ENCODE measurements around the gene PDGFD. TPM values are rescaled to one million over a fixed set of nuclear protein-coding genes. Genes with fewer than 3 reads are reported as not detected.

Gene PDGFD
- total RNA-seq, 1 donor from 2014 or later: 17.2 TPM

DNA sequence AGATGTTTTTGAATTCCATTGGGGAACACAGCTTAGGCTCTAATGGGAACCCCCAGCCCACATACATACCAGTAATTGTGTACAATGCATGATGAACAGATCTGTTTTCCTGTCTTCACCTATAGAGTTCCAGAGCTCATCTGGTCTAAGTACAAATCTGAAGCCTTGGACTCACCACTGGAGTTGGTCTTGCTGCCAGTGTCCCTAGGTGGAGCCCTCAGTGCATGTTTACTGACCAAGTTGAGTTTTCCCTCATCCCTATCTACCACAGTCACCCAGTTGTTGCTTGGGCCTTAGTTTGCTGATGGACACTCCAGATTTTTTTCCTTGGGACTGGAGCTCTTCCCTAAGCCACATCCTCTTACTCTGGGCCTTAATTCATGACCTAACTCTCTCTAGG, 286.7 kb downstream of the PDGFD start:
- Mint-ChIP-seq H3K36me3 (ENCODE audit: low read depth, unreplicated experiment) (no peaks in the 10 kb centered on the region), H3K4me1 (ENCODE audit: unreplicated experiment) (no peaks in the 10 kb centered on the region), H3K9me3 (ENCODE audit: unreplicated experiment) (no peaks in the 10 kb centered on the region), H3K27me3 (ENCODE audit: unreplicated experiment) (no peaks in the 10 kb centered on the region), H3K4me3 (ENCODE audit: unreplicated experiment) (no peak overlapping the region), H3K27ac (ENCODE audit: unreplicated experiment) (no peak overlapping the region)
- DNase-seq (ENCODE audit: low spot score): no peak
- TF ChIP-seq, protein P1, sequence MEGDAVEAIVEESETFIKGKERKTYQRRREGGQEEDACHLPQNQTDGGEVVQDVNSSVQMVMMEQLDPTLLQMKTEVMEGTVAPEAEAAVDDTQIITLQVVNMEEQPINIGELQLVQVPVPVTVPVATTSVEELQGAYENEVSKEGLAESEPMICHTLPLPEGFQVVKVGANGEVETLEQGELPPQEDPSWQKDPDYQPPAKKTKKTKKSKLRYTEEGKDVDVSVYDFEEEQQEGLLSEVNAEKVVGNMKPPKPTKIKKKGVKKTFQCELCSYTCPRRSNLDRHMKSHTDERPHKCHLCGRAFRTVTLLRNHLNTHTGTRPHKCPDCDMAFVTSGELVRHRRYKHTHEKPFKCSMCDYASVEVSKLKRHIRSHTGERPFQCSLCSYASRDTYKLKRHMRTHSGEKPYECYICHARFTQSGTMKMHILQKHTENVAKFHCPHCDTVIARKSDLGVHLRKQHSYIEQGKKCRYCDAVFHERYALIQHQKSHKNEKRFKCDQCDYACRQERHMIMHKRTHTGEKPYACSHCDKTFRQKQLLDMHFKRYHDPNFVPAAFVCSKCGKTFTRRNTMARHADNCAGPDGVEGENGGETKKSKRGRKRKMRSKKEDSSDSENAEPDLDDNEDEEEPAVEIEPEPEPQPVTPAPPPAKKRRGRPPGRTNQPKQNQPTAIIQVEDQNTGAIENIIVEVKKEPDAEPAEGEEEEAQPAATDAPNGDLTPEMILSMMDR (IDR thresholded peaks at IDR 0.05; ENCODE audit: unreplicated experiment): no peak

DNA sequence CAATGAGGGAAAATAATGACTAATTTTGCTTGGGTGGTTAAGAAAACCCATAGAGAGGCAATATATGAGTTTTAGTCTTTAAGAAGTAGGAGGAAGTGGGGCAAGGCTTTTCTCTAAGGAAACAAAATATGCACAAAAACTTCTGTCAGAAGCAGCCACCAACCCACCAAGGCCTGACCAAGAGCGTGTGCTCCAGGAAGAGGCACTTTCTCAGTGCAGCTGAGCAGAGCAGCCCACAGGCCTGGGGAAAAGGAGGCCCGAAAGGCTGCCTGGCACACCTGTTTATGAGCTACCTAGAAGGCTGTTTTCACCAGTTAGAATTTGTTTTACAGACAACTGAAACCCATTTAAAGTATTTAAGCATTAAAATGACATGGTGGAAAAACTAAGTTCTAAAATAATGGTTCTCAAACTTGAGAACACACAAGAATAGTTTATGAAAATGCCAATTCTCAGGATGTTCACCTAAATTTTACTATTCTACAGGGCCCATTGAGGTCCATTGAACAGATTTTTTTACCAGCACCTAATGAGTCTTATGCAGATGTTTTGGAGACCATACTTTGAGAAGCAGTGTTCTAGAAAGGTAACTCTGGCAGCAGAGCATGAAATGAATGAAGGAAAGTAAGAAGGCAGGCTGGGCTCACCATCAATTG, 288.0 kb downstream of the PDGFD start:
- H3K27ac Mint-ChIP-seq (ENCODE audit: unreplicated experiment): no peak overlapping the region
- H3K4me1 Mint-ChIP-seq (ENCODE audit: unreplicated experiment): no peaks in the 10 kb centered on the region

DNA sequence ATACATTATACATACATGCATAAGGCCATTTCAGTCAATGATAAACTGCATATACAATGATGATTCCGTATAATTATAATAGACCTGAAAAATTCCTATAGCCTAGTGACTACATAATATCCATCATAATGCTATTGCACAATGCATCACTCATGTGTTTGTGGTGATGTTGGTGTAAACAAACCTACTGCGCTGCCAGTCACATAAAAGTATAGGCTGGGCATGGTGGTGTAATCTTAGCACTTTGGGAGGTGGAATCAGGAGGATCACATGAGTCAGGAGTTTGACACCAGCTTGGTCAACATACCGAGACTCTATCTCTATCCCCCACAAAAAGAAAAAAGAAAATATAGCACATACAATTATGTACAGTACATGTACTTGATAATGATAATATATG, 291.2 kb downstream of the PDGFD start:
- Mint-ChIP-seq H3K36me3 (ENCODE audit: low read depth, unreplicated experiment) (no peaks in the 10 kb centered on the region), H3K27me3 (ENCODE audit: unreplicated experiment) (no peaks in the 10 kb centered on the region), H3K4me3 (ENCODE audit: unreplicated experiment) (no peak overlapping the region), H3K4me1 (ENCODE audit: unreplicated experiment) (no peaks in the 10 kb centered on the region), H3K9me3 (ENCODE audit: unreplicated experiment) (no peaks in the 10 kb centered on the region), H3K27ac (ENCODE audit: unreplicated experiment) (no peak overlapping the region)
- TF ChIP-seq, protein P1 (IDR thresholded peaks at IDR 0.05; ENCODE audit: unreplicated experiment): no peak
- DNase-seq (ENCODE audit: low spot score): no peak

More for the DNA sequence above, 288.0 kb downstream of the PDGFD start:
- TF ChIP-seq, protein P1 (IDR thresholded peaks at IDR 0.05; ENCODE audit: unreplicated experiment): no peak
- Mint-ChIP-seq H3K4me3 (ENCODE audit: unreplicated experiment) (no peak overlapping the region), H3K27me3 (ENCODE audit: unreplicated experiment) (no peaks in the 10 kb centered on the region), H3K36me3 (ENCODE audit: low read depth, unreplicated experiment) (no peaks in the 10 kb centered on the region), H3K9me3 (ENCODE audit: unreplicated experiment) (no peaks in the 10 kb centered on the region)
- DNase-seq (ENCODE audit: low spot score): no peak

DNA sequence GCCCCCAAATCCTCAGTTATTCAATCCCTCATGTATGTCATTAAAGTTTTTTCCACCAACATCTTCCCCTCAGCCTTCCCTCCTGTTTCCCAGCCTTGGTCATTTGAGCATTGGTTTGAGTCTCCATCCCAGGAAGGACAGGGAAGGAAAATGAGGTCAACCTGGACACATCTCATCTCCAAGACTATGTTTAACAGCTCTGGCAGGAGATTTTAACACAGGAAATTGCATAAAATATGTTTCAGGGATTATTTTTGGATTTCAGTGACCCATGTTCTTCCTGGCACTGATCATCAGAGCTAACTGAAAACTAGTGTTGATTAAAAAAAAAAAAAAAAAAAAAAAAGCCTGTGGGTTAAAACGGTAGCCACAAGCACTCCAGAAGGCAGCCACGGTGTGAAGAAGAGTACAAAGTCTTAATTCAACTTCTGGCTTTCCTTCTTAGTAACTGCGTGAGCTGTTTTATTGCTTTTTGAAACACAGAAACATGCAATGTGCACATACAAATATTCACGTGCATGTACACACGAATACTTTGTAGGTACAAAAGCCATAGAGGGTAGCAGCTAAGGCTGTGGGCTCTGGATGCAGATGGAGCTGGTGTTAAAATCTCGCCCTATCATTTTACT, 291.9 kb downstream of the PDGFD start:
- no peak overlapping the region for H3K4me3 Mint-ChIP-seq (ENCODE audit: unreplicated experiment)
- no peak for DNase-seq (ENCODE audit: low spot score)
- no peaks in the 10 kb centered on the region for H3K27me3 Mint-ChIP-seq (ENCODE audit: unreplicated experiment)
- no peaks in the 10 kb centered on the region for H3K36me3 Mint-ChIP-seq (ENCODE audit: low read depth, unreplicated experiment)
- no peaks in the 10 kb centered on the region for H3K9me3 Mint-ChIP-seq (ENCODE audit: unreplicated experiment)
- no peaks in the 10 kb centered on the region for H3K4me1 Mint-ChIP-seq (ENCODE audit: unreplicated experiment)
- TF ChIP-seq, protein P1 (IDR thresholded peaks at IDR 0.05; ENCODE audit: unreplicated experiment): no peak
- no peak overlapping the region for H3K27ac Mint-ChIP-seq (ENCODE audit: unreplicated experiment)

- no peak for DNase-seq (ENCODE audit: low spot score)
- no peak overlapping the region for H3K27ac Mint-ChIP-seq (ENCODE audit: unreplicated experiment)
- TF ChIP-seq, protein P1 (IDR thresholded peaks at IDR 0.05; ENCODE audit: unreplicated experiment): no peak
- H3K4me3 Mint-ChIP-seq (ENCODE audit: unreplicated experiment): no peak overlapping the region
- H3K27me3 Mint-ChIP-seq (ENCODE audit: unreplicated experiment): no peaks in the 10 kb centered on the region
- no peaks in the 10 kb centered on the region for H3K4me1 Mint-ChIP-seq (ENCODE audit: unreplicated experiment)
- no peaks in the 10 kb centered on the region for H3K9me3 Mint-ChIP-seq (ENCODE audit: unreplicated experiment)
- no peaks in the 10 kb centered on the region for H3K36me3 Mint-ChIP-seq (ENCODE audit: low read depth, unreplicated experiment)
Measured at GRCh38 chr11:103870821-103871309, 293.1 kb downstream of the PDGFD start.
